Measurements from ENCODE around the gene SULT4A1. TPM values are rescaled to one million over a fixed set of nuclear protein-coding genes. Genes with fewer than 3 reads are reported as not detected.
"Not testable (repeated sequence)": the region's sequence is repeated elsewhere in the genome, so short reads cannot be mapped to it uniquely, and the experiment has no call there.

The SULT4A1 gene
- total RNA-seq, 4 donors from 2014 or later, result 0.25 to 0.46 TPM; not detected in 2

DNA sequence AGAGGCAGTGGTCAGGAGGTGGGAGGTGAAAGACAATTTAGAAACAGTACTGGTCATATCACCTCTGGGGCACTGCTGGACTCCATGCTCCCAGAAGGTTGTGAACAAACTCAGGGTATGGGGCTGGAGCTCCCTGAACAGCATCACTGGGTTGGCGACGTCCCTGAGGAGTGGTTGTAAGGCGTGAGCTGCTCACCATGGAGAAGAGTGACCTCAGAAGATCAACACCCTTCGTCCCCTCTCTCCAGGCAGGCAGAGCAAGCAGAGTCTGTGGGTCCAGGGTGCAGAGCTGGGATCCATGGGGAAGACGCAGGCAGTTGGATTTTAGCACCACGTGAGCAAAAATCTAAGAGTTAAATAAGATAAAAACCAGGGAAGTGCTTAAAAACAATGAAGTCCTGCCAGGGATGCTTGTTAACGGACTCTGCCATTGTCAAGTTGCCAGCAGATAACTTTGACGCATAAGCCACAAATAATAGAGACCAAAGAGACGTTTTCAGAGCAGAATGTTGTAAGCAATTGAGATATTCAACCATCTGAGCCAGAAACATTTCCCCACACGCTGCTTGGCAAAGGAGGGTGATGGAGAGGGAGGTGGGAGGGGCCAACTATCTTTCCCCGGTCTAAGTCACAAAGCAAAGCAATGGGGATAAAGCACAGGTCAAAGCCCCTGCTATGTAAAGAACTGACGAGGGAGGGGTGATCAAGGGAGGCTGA is 15.9 kb upstream of the SULT4A1 start:
- DNase-seq (ENCODE audit: low spot score), result no peak
- no peak for TF ChIP-seq CTCF (IDR thresholded peaks at IDR 0.05)
- no peak for ATAC-seq (ENCODE audit: low FRiP score)

DNA sequence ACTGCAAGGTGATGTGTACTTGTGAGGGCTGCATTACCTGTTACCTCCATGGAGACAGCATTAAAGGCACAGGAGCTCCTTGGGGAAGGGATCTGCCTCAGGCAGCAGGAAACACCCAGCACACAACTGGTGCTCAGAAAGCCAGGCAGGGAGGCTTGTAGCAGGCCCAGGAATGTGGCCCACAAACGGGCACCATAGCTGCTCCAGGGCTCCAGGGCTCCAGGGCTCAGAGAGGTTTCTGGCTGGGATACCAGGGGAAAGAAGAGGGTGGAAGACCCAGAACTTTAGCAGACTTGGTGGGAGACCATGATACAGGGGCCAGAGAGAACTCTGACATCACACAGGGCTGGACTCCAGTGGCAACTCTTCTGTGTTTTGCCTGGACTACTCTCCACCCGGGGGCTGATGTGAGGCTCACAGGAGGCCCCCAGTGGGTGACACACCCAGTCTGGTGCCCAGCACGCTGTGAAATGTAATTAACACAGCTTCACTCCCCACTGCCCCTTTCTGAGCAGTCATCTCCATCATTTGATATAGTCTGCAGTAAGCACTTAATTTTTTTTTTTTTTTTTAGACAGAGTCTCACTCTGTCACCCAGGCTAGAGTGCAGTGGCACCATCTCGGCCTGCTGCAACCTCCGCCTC is 14.7 kb upstream of the SULT4A1 start:
- DNase-seq (ENCODE audit: low spot score), result no peak
- no peak for TF ChIP-seq CTCF (IDR thresholded peaks at IDR 0.05)
- no peak for ATAC-seq (ENCODE audit: low FRiP score)

DNA sequence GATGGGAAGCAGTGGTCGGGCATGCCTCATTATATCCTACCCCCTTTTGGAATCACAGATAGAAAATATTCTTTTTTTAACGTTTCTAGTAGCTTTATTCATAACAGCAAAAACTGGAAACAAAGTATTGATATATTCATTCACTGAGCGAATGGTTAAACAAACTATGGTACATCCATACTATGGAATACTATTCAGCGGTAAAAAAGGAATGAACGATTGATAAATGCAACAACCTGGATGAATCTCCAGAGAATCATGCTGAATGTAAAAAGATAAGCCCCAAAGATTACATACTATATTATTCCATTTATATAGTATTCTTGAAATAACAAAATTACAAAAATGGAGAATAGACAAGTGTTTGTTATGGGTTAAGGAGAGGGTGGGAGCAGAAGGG is 7.5 kb upstream of the SULT4A1 start:
- no peak for DNase-seq (ENCODE audit: low spot score)
- TF ChIP-seq CTCF (IDR thresholded peaks at IDR 0.05), result no peak
- ATAC-seq (ENCODE audit: low FRiP score), result no peak

GRCh38 chr22:43869001-43869400 is 6.7 kb upstream of the SULT4A1 start:
- ATAC-seq (ENCODE audit: low FRiP score), result not testable (repeated sequence)

DNA sequence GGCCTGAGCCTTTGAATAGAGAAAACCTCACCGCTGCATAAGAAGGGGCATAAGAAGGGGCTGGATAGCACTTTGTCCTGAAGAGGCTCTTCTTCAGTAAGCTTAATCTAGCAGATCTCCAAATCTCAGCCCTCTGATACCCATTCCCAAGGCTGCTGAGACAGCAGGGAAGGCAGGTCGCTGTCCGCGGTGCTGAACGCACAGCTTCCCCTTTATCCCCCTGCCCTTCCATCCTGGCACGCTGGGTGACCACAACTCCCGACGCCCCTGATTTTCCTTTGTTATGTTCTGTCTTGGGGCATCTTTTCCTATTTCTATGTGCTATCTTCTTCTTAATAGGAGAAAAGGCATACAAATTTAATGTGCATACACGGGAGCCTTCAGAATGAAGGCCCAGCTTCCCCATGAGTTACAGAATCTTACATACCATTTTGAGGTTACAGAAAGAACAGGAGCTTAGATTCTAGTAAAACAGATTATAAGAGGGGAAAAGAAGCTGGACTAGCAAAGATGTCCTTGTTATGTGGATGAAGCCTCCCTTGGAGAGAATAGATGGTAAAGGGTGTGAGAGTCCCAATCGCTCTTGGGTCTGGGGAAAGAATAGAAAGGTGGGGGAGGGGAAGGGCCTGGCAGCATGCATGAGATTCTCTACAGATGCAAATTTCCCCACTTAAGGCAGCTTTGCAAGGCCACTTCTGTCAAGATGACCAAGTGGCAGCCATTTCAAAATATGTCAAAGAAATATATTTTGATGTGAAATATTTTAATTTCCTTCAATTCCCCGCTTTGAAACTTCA is 5.7 kb upstream of the SULT4A1 start:
- ATAC-seq (ENCODE audit: low FRiP score), result no peak
- DNase-seq (ENCODE audit: low spot score), result no peak
- TF ChIP-seq CTCF (IDR thresholded peaks at IDR 0.05), result no peak

More at GRCh38 chr22:43869001-43869400, 6.7 kb upstream of the SULT4A1 start:
- DNase-seq (ENCODE audit: low spot score), result not testable (repeated sequence)

DNA sequence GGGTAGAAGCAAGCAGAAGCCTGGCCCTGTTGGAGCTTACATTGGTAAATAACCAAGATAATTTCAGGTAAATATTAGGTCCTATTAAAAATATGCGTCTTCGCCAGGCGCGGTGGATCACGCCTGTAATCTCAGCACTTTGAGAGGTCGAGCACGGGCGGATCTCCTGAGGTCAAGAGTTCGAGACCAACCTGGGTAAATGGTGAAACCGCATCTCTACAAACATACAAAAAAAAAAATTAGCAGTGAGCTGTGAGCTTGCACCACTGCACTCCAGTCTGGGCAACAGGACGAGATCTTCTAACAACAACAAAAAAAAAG is 529 bp upstream of the SULT4A1 start:
- ATAC-seq (ENCODE audit: low FRiP score) (no peak), DNase-seq (ENCODE audit: low spot score) (no peak)
- no peak for TF ChIP-seq CTCF (IDR thresholded peaks at IDR 0.05)

DNA sequence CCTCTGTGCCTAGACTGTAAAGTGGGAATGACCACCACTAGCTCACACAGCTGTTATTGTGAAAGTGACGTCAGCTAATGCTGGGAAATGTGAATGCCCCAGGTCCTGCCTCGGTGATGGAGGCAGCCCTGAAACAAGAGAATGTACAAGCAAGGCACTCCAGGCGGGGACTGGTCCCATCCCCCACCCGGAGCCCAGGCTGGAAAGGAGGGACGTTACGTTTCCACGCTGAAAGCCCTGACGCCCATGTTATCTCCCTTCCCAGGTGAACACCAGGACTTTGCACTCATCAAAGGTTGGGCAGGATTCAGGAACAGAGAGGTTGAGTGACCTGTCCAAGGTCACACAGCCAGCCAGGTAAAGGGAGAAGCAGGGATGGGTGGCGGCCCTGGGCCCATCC is 784 bp downstream of the SULT4A1 start:
- ATAC-seq (ENCODE audit: low FRiP score), result no peak
- DNase-seq (ENCODE audit: low spot score), result no peak
- TF ChIP-seq CTCF (IDR thresholded peaks at IDR 0.05), result no peak
